Sigmoid colon (tissue), 7 donors: ENCODE measurements around the gene ASB5. TPM values are rescaled to one million over a fixed set of nuclear protein-coding genes. Genes with fewer than 3 reads are reported as not detected.
A peak's percentile ranks its signal among the peaks of the same experiment; 100 is the strongest.

Source experiments
- DNase-seq: peaks from one replicate; pipeline ENCODE4 v3.0.0-alpha.2; 2019
- H3K27ac ChIP-seq, 4 donors: fragments of 200-600 bp; sonication (generic); one replicate each; pipeline ENCODE4 v1.5.1; 2016 to 2019; ENCODE audit warnings: mild to moderate bottlenecking in 1 of 4
- H3K27me3 ChIP-seq, 3 donors: fragments of 200-600 bp; sonication (generic); one replicate each; pipeline ENCODE4 v1.5.1; 2019; ENCODE audit warnings: mild to moderate bottlenecking in 1 of 3
- H3K36me3 ChIP-seq, 4 donors: fragments of 200-600 bp; sonication (generic); one replicate each; pipeline ENCODE4 v1.5.1; 2016 to 2019
- H3K4me1 ChIP-seq, 4 donors: fragments of 200-600 bp; sonication (generic); one replicate each; pipeline ENCODE4 v1.5.1; 2017 to 2019
- H3K4me3 ChIP-seq, 4 donors: fragments of 200-600 bp; sonication (generic); one replicate each; pipeline ENCODE4 v1.5.1; 2017 to 2019; ENCODE audit warnings: mild to moderate bottlenecking in 2 of 4, moderate library complexity in 1 of 4
- H3K9me3 ChIP-seq, 4 donors: fragments of 200-600 bp in 3 of 4; sonication (generic) in 3 of 4; one replicate each; pipeline versions ENCODE4 v1.5.1 to v1.6.1; 2013 to 2019
- CTCF ChIP-seq, 4 experiments: fragments of 450-650 bp in 3 of 4; fragments of 200-600 bp in 1 of 4; IDR thresholded peaks; one replicate each; pipeline ENCODE4 v1.5.1; 2016 to 2019; ENCODE audit warnings: antibody characterized with exemption in 4 of 4, mild to moderate bottlenecking in 3 of 4, moderate library complexity in 2 of 4
- EP300 ChIP-seq, 4 donors: sonication (generic); formaldehyde crosslinking; IDR thresholded peaks; one replicate each; pipeline ENCODE4 v1.6.1; 2017; ENCODE audit warnings: antibody characterized with exemption in 4 of 4
- POLR2A ChIP-seq, 2 donors: fragments of 450-650 bp; IDR thresholded peaks; one replicate each; pipeline ENCODE4 v1.6.1; 2016; ENCODE audit warnings: antibody characterized with exemption in 2 of 2, mild to moderate bottlenecking in 2 of 2, moderate library complexity in 2 of 2
- POLR2AphosphoS5 ChIP-seq, 4 donors: sonication (generic); formaldehyde crosslinking; IDR thresholded peaks; one replicate each; pipeline ENCODE4 v1.6.1; 2017; ENCODE audit warnings: antibody characterized with exemption in 4 of 4
- WGBS, 2 donors: extraction: QIAGEN DNeasy Blood & Tissue Kit; methylation state at CpG; one replicate each; pipeline ENCODE4 v1.1.7; 2013; 5-methylcytosine and 5-hydroxymethylcytosine counted together
- intact Hi-C: fragments of 100-400 bp; cut with DNase I; formaldehyde crosslinking; loops from one replicate; pipeline ENCODE4 v1.15.1; 2023
- polyA plus RNA-seq, 3 donors: library from polyadenylated mRNA; stranded (reverse); fragments of 200-250 nt; gene quantifications; one replicate each; pipeline ENCODE4 v1.2.3, GENCODE V29; 2013
- total RNA-seq, 4 donors: library from RNA; depleted of rRNA; stranded (reverse); fragments of >200 nt; gene quantifications; one replicate each; pipeline ENCODE4 v1.1.0, GENCODE V29; 2016
- donor health status: healthy with polysubstance abuse.
- donor health status: Bipolar disorder and iron deficiency.
- donor health status: healthy.

Gene ASB5
- total and polyA plus RNA-seq, 7 donors, result 0.29 to 69.2 (median 35.2) TPM; not detected in 1

GRCh38 chr4:176185051-176185450 is 84.0 kb downstream of the ASB5 start:
- Histone ChIP-seq H3K4me1 (peaks cover 0 to 44% (median 29%) of the 10 kb centered on the region in 4 donors), H3K9me3 (no peaks in the 10 kb centered on the region), H3K36me3 (no peaks in the 10 kb centered on the region), H3K27ac (peak overlapping the region in 3 of 4 donors; percentile 20 to 69 (median 57)), H3K4me3 (no peak overlapping the region), H3K27me3 (no peaks in the 10 kb centered on the region)
- WGBS, 2 donors, result 15 to 60% methylated on average over 1 of the region's 1 CpG
- peak in 2 of 4 donors; percentile 25 to 35 for TF ChIP-seq POLR2AphosphoS5 (IDR thresholded peaks at IDR 0.05)
- no peak for TF ChIP-seq POLR2A (IDR thresholded peaks at IDR 0.05)
- TF ChIP-seq EP300 (IDR thresholded peaks at IDR 0.05), result peak in 2 of 4 donors; percentile 24 to 32
- TF ChIP-seq CTCF (IDR thresholded peaks at IDR 0.05), result no peak
- no peak for DNase-seq
- intact Hi-C loops, result no loop called here

Other genes with a start within 250 kb of the ASB5 start
- gene WDR17, start 203.4 kb downstream of the ASB5 start, total RNA-seq, result 10 to 100 TPM in 1 of 4 donors, 1 to 10 TPM in 3; 4.8 to 11.0 (median 6.8) TPM
- gene WDR17, start 203.4 kb downstream of the ASB5 start, polyA plus RNA-seq, result under 1 TPM in 1 of 3 donors, not detected in 2; 0.63 TPM
- 1 to 10 TPM in 1 of 4 donors, under 1 TPM in 2, not detected in 1; 0.36 to 2.8 (median 0.54) TPM for gene SPATA4, start 73.6 kb downstream of the ASB5 start, total RNA-seq
- not detected for gene SPATA4, start 73.6 kb downstream of the ASB5 start, polyA plus RNA-seq
- 100 to 1,000 TPM in 2 of 4 donors, 10 to 100 TPM in 2; 80.9 to 119 (median 107) TPM for gene SPCS3, start 50.7 kb upstream of the ASB5 start, total RNA-seq
- 10 to 100 TPM in 2 of 3 donors, 1 to 10 TPM in 1; 6.6 to 36.5 (median 11.1) TPM for gene SPCS3, start 50.7 kb upstream of the ASB5 start, polyA plus RNA-seq